Measurements from ENCODE around the gene KRTAP19-8. TPM values are rescaled to one million over a fixed set of nuclear protein-coding genes. Genes with fewer than 3 reads are reported as not detected.

The KRTAP19-8 gene
- polyA plus RNA-seq, 3 donors: not detected

DNA sequence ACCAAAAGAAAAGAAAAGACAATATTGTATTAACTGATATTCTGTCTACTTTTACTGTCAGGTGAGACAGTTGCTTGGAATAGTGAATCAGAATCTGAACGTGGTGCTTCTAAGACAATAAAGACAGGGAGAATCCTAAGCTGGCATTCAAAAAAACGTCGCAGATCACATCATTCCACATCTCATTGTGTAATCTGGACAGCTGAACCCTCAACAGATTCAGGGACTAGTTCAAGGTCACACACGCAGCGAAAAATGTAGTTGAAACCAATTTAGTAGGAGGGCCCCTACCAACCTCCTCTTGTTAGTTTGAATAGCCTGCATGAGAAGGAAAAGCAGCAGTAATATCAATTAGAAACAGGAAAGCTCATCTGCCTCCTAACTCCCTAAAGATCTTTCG, 46.4 kb upstream of the KRTAP19-8 start:
- Histone ChIP-seq H3K27me3 (ENCODE audit: control insufficient read depth in 2 of 2, insufficient read depth in 2 of 2, low read length in 2 of 2) (no peaks in the 10 kb centered on the region), H3K4me3 (replicated peaks in 1 of 3; ENCODE audit: low read depth in 2 of 3, low read length in 3 of 3) (no peak overlapping the region), H3K4me1 (ENCODE audit: control insufficient read depth in 1 of 2, insufficient read depth in 2 of 2, low read length in 2 of 2) (peaks cover 0 to 2% of the 10 kb centered on the region in 2 donors), H3K27ac (ENCODE audit: low read depth in 1 of 2, low read length in 2 of 2) (no peak overlapping the region), H2AFZ (ENCODE audit: insufficient read depth, low read depth, low read length, poor library complexity, severe bottlenecking) (no peak overlapping the region), H3K9ac (ENCODE audit: insufficient read depth, low read length, poor library complexity, severe bottlenecking) (no peak overlapping the region), H3K36me3 (replicated peaks in 1 of 2; ENCODE audit: control insufficient read depth in 1 of 2, insufficient read depth in 2 of 2, low read length in 2 of 2) (no peaks in the 10 kb centered on the region), H3K4me2 (replicated peaks; ENCODE audit: extremely low read depth, low read length, poor library complexity, severe bottlenecking) (no peak overlapping the region), H4K20me1 (ENCODE audit: insufficient read depth, low read length) (no peaks in the 10 kb centered on the region), H3K79me2 (ENCODE audit: insufficient read depth, low read length) (no peaks in the 10 kb centered on the region), H3K9me3 (replicated peaks in 1 of 2; ENCODE audit: control insufficient read depth in 1 of 2, insufficient read depth in 1 of 2, low read length in 2 of 2) (peaks cover 0 to 3% of the 10 kb centered on the region in 2 donors)
- no peak for DNase-seq
- Mint-ChIP-seq H3K9me3 (peaks cover 0 to 15% (median 6%) of the 10 kb centered on the region in 7 donors), H3K27ac (no peak overlapping the region), H3K36me3 (no peaks in the 10 kb centered on the region), H3K4me1 (peaks cover 7% of the 10 kb centered on the region), H3K4me3 (no peak overlapping the region), H3K27me3 (ENCODE audit: low read depth in 3 of 3) (peaks cover 6 to 19% (median 16%) of the 10 kb centered on the region in 3 donors)
- 68% methylated on average over 3 of the region's 6 CpGs for WGBS (ENCODE audit: insufficient coverage)
- TF ChIP-seq, protein P1, sequence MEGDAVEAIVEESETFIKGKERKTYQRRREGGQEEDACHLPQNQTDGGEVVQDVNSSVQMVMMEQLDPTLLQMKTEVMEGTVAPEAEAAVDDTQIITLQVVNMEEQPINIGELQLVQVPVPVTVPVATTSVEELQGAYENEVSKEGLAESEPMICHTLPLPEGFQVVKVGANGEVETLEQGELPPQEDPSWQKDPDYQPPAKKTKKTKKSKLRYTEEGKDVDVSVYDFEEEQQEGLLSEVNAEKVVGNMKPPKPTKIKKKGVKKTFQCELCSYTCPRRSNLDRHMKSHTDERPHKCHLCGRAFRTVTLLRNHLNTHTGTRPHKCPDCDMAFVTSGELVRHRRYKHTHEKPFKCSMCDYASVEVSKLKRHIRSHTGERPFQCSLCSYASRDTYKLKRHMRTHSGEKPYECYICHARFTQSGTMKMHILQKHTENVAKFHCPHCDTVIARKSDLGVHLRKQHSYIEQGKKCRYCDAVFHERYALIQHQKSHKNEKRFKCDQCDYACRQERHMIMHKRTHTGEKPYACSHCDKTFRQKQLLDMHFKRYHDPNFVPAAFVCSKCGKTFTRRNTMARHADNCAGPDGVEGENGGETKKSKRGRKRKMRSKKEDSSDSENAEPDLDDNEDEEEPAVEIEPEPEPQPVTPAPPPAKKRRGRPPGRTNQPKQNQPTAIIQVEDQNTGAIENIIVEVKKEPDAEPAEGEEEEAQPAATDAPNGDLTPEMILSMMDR (IDR thresholded peaks at IDR 0.05): no peak
- intact Hi-C loops (cut with micrococcal nuclease): loop anchor here (5.0 to 10.0 kb wide), 4 partner anchors 252 to 1040 kb away; partner anchors contain the start of gene KRTAP23-1 (in 1 of the 2)

DNA sequence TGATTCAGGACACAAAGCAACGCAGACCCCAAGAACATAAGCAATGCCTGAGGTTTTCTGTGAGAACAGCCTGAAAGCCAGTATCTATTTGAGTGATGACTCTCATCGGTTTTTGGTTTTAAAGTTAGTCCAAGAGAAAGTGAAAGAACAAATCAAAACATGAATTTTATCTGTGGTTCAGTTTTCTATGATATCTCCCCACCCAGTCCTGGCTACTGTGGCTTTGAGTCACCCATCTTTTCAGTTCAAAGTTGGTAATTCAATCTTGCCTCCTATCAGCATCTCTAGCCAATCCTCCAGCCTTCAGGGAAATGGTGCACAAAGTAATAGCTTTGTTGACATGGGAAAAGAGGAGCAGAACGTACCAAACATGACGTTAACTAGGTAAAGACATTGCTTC, 40.5 kb upstream of the KRTAP19-8 start:
- Histone ChIP-seq H3K4me1 (ENCODE audit: control insufficient read depth in 1 of 2, insufficient read depth in 2 of 2, low read length in 2 of 2) (no peaks in the 10 kb centered on the region), H3K4me2 (replicated peaks; ENCODE audit: extremely low read depth, low read length, poor library complexity, severe bottlenecking) (no peak overlapping the region), H3K27ac (ENCODE audit: low read depth in 1 of 2, low read length in 2 of 2) (no peak overlapping the region), H3K27me3 (ENCODE audit: control insufficient read depth in 2 of 2, insufficient read depth in 2 of 2, low read length in 2 of 2) (no peaks in the 10 kb centered on the region), H2AFZ (ENCODE audit: insufficient read depth, low read depth, low read length, poor library complexity, severe bottlenecking) (no peak overlapping the region), H3K79me2 (ENCODE audit: insufficient read depth, low read length) (no peaks in the 10 kb centered on the region), H3K36me3 (replicated peaks in 1 of 2; ENCODE audit: control insufficient read depth in 1 of 2, insufficient read depth in 2 of 2, low read length in 2 of 2) (no peaks in the 10 kb centered on the region), H3K9ac (ENCODE audit: insufficient read depth, low read length, poor library complexity, severe bottlenecking) (no peak overlapping the region), H3K9me3 (replicated peaks in 1 of 2; ENCODE audit: control insufficient read depth in 1 of 2, insufficient read depth in 1 of 2, low read length in 2 of 2) (no peaks in the 10 kb centered on the region), H3K4me3 (replicated peaks in 1 of 3; ENCODE audit: low read depth in 2 of 3, low read length in 3 of 3) (no peak overlapping the region), H4K20me1 (ENCODE audit: insufficient read depth, low read length) (no peaks in the 10 kb centered on the region)
- 91% methylated on average over 3 of the region's 4 CpGs for WGBS (ENCODE audit: insufficient coverage)
- Mint-ChIP-seq H3K9me3 (peaks cover 0 to 10% (median 0%) of the 10 kb centered on the region in 7 donors), H3K27me3 (ENCODE audit: low read depth in 3 of 3) (peaks cover 0 to 11% (median 9%) of the 10 kb centered on the region in 3 donors), H3K36me3 (no peaks in the 10 kb centered on the region), H3K27ac (no peak overlapping the region), H3K4me3 (no peak overlapping the region), H3K4me1 (no peaks in the 10 kb centered on the region)
- intact Hi-C loops (cut with micrococcal nuclease): no loop called here
- TF ChIP-seq, protein P1 (IDR thresholded peaks at IDR 0.05): no peak
- no peak for DNase-seq
